Cardiac fibroblast (primary cell): ENCODE measurements around the gene CREB3L2.
A peak's percentile ranks its signal among the peaks of the same experiment; 100 is the strongest.

Experiments
- DNase-seq, 2 donors: peaks; one replicate each; pipeline versions ENCODE4 v3.0.0 to v3.0.0-alpha.2; 2010; ENCODE audit warnings: low read depth in 2 of 2
- H3K4me3 ChIP-seq, 2 donors: replicated peaks in 1 of 2; 1 replicate in 1 of 2; 2 replicates in 1 of 2; pipeline ENCODE4 v1.5.1; 2011; ENCODE audit warnings: low read depth in 2 of 2, low read length in 2 of 2, mild to moderate bottlenecking in 2 of 2, moderate library complexity in 1 of 2
- CTCF ChIP-seq: IDR thresholded peaks from one replicate; pipeline ENCODE4 v1.5.1; 2011; ENCODE audit warnings: low read depth, mild to moderate bottlenecking, low read length, inconsistent platforms

The CREB3L2 gene

GRCh38 chr7:137966641-137967142 lies 35.2 kb downstream of the CREB3L2 start:
- no peak overlapping the region for H3K4me3 ChIP-seq
- TF ChIP-seq CTCF: no peak
- no peak for DNase-seq

- DNase-seq: no peak
- no peak overlapping the region for H3K4me3 ChIP-seq
- TF ChIP-seq CTCF: peak; percentile 15
Measured at GRCh38 chr7:137965942-137966640, 35.8 kb downstream of the CREB3L2 start.

- TF ChIP-seq CTCF: no peak
- no peak overlapping the region for H3K4me3 ChIP-seq
- no peak for DNase-seq
Measured at GRCh38 chr7:137964824-137965545, 36.9 kb downstream of the CREB3L2 start.

- no peak for DNase-seq
- H3K4me3 ChIP-seq: no peak overlapping the region
- no peak for TF ChIP-seq CTCF
Measured at GRCh38 chr7:137962875-137963507, 38.9 kb downstream of the CREB3L2 start.

GRCh38 chr7:137962491-137962874 lies 39.4 kb downstream of the CREB3L2 start:
- DNase-seq: no peak
- no peak for TF ChIP-seq CTCF
- H3K4me3 ChIP-seq: no peak overlapping the region

GRCh38 chr7:137961200-137962177 lies 40.4 kb downstream of the CREB3L2 start:
- H3K4me3 ChIP-seq: no peak overlapping the region
- no peak for TF ChIP-seq CTCF

More at GRCh38 chr7:137961200-137962177, 40.4 kb downstream of the CREB3L2 start:
- DNase-seq: peak in 1 of 2 donors; percentile 67
